Measurements from ENCODE around the gene NOPCHAP1. TPM values are rescaled to one million over a fixed set of nuclear protein-coding genes. Genes with fewer than 3 reads are reported as not detected.

Gene NOPCHAP1
- total RNA-seq, 4 donors from 2014 or later, result 3.3 to 6.9 (median 4.5) TPM

DNA sequence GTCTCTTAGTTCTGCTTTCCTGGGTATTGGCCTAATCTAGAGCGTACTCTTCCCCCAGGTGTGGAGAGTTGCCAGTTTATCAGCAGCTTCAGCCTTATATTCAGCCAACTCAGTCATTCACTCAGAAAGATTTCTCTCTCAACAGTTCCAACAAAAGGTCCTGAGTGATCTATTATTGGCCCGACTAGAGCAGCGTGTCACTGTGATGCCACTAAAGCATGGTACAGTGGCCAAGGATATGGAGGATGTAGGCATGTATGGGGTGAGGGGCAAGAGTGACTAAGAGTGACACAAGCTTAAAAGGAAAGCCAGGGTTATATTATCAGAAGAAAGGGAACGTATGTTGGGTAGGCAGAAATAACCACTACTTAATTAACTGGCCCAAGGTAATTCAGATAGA lies 4.8 kb downstream of the NOPCHAP1 start:
- WGBS, 2 donors (ENCODE audit: low coverage in 1 of 2), result 93 to 96% methylated on average over 2 to 4 of the region's 4 CpGs
- ATAC-seq, result no peak
- H3K4me1 ChIP-seq, result peaks cover 5 to 17% (median 8%) of the 10 kb centered on the region in 3 donors
- no peak overlapping the region for H3K4me3 ChIP-seq
- no peaks in the 10 kb centered on the region for H3K9me3 ChIP-seq
- peaks cover 0 to 75% of the 10 kb centered on the region in 2 donors for H3K36me3 ChIP-seq
- TF ChIP-seq, protein P1, sequence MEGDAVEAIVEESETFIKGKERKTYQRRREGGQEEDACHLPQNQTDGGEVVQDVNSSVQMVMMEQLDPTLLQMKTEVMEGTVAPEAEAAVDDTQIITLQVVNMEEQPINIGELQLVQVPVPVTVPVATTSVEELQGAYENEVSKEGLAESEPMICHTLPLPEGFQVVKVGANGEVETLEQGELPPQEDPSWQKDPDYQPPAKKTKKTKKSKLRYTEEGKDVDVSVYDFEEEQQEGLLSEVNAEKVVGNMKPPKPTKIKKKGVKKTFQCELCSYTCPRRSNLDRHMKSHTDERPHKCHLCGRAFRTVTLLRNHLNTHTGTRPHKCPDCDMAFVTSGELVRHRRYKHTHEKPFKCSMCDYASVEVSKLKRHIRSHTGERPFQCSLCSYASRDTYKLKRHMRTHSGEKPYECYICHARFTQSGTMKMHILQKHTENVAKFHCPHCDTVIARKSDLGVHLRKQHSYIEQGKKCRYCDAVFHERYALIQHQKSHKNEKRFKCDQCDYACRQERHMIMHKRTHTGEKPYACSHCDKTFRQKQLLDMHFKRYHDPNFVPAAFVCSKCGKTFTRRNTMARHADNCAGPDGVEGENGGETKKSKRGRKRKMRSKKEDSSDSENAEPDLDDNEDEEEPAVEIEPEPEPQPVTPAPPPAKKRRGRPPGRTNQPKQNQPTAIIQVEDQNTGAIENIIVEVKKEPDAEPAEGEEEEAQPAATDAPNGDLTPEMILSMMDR (IDR thresholded peaks at IDR 0.05), result no peak
- no peak for TF ChIP-seq POLR2A (IDR thresholded peaks at IDR 0.05)
- no peak for TF ChIP-seq EP300 (IDR thresholded peaks at IDR 0.05)
- TF ChIP-seq POLR2AphosphoS5 (IDR thresholded peaks at IDR 0.05), result no peak
- H3K27me3 ChIP-seq, result no peaks in the 10 kb centered on the region
- H3K27ac ChIP-seq, result no peak overlapping the region

- ATAC-seq, result no peak
- no peak overlapping the region for H3K4me3 ChIP-seq
- TF ChIP-seq POLR2AphosphoS5 (IDR thresholded peaks at IDR 0.05), result no peak
- TF ChIP-seq POLR2A (IDR thresholded peaks at IDR 0.05), result no peak
- no peak for TF ChIP-seq EP300 (IDR thresholded peaks at IDR 0.05)
- TF ChIP-seq, protein P1 (IDR thresholded peaks at IDR 0.05), result no peak
- 48 to 74% methylated on average over 3 of the region's 3 CpGs for WGBS, 2 donors (ENCODE audit: low coverage in 1 of 2)
- H3K9me3 ChIP-seq, result no peaks in the 10 kb centered on the region
- H3K27me3 ChIP-seq, result no peaks in the 10 kb centered on the region
- H3K27ac ChIP-seq, result no peak overlapping the region
- peaks cover 0 to 82% of the 10 kb centered on the region in 2 donors for H3K36me3 ChIP-seq
- peaks cover 5 to 15% (median 8%) of the 10 kb centered on the region in 3 donors for H3K4me1 ChIP-seq
Observed at GRCh38 chr12:104991565-104992128, 5.5 kb downstream of the NOPCHAP1 start.

- no peak overlapping the region for H3K4me3 ChIP-seq
- WGBS, 2 donors (ENCODE audit: low coverage in 1 of 2), result 62 to 63% methylated on average over 2 to 3 of the region's 3 CpGs
- H3K27me3 ChIP-seq, result no peaks in the 10 kb centered on the region
- no peak for TF ChIP-seq POLR2A (IDR thresholded peaks at IDR 0.05)
- TF ChIP-seq, protein P1 (IDR thresholded peaks at IDR 0.05), result no peak
- H3K36me3 ChIP-seq, result peaks cover 0 to 97% of the 10 kb centered on the region in 2 donors
- H3K4me1 ChIP-seq, result no peaks in the 10 kb centered on the region
- no peak overlapping the region for H3K27ac ChIP-seq
- no peak for ATAC-seq
- no peaks in the 10 kb centered on the region for H3K9me3 ChIP-seq
Observed at GRCh38 chr12:104994336-104994735, 8.2 kb downstream of the NOPCHAP1 start.

GRCh38 chr12:104997541-104997940 lies 11.4 kb downstream of the NOPCHAP1 start:
- H3K36me3 ChIP-seq, result peaks cover 3 to 94% of the 10 kb centered on the region in 2 donors
- no peaks in the 10 kb centered on the region for H3K4me1 ChIP-seq

More at GRCh38 chr12:104997541-104997940, 11.4 kb downstream of the NOPCHAP1 start:
- H3K4me3 ChIP-seq, result no peak overlapping the region
- no peak for TF ChIP-seq POLR2AphosphoS5 (IDR thresholded peaks at IDR 0.05)
- TF ChIP-seq EP300 (IDR thresholded peaks at IDR 0.05), result no peak
- no peak for TF ChIP-seq POLR2A (IDR thresholded peaks at IDR 0.05)
- TF ChIP-seq, protein P1 (IDR thresholded peaks at IDR 0.05), result no peak
- WGBS, 2 donors (ENCODE audit: low coverage in 1 of 2), result 80 to 87% methylated on average over 1 to 3 of the region's 3 CpGs
- H3K9me3 ChIP-seq, result no peaks in the 10 kb centered on the region
- ATAC-seq, result no peak
- no peaks in the 10 kb centered on the region for H3K27me3 ChIP-seq
- no peak overlapping the region for H3K27ac ChIP-seq
